Testis (tissue), 3 donors: ENCODE data around the gene EXOC3L4. TPM values are rescaled to one million over a fixed set of nuclear protein-coding genes. Genes with fewer than 3 reads are reported as not detected.

Experiments used
- DNase-seq: peaks from one replicate; pipeline ENCODE4 v3.0.0-alpha.2; 2019
- H3K27ac ChIP-seq, 2 donors: fragments of 200-600 bp; sonication (generic); one replicate each; pipeline ENCODE4 v1.5.1; 2019
- H3K27me3 ChIP-seq: fragments of 200-600 bp; sonication (generic); one replicate; pipeline ENCODE4 v1.5.1; 2019
- H3K36me3 ChIP-seq: fragments of 200-600 bp; sonication (generic); one replicate; pipeline ENCODE4 v1.5.1; 2017; ENCODE audit warnings: low read depth; ENCODE audit errors: missing control alignments
- H3K4me1 ChIP-seq: fragments of 200-600 bp; sonication (generic); one replicate; pipeline ENCODE4 v1.5.1; 2019
- H3K4me3 ChIP-seq, 2 donors: fragments of 200-600 bp; sonication (generic); one replicate each; pipeline ENCODE4 v1.5.1; 2017 to 2019
- H3K9me3 ChIP-seq: fragments of 200-600 bp; sonication (generic); one replicate; pipeline ENCODE4 v1.5.1; 2017
- POLR2A ChIP-seq: fragments of 450-650 bp; IDR thresholded peaks from one replicate; pipeline ENCODE4 v1.6.1; 2017; ENCODE audit warnings: antibody characterized with exemption, mild to moderate bottlenecking, moderate library complexity
- WGBS, 2 donors: methylation state at CpG; one replicate each; pipeline ENCODE4 v1.1.5; 2018; 5-methylcytosine and 5-hydroxymethylcytosine counted together
- intact Hi-C: fragments of 100-400 bp; cut with DNase I; formaldehyde crosslinking; loops from one replicate; pipeline ENCODE4 v1.15.1; 2023; ENCODE audit warnings: low total_unique reads
- polyA plus RNA-seq: library from polyadenylated mRNA; stranded (reverse); fragments of 350-450 nt; fragmentation: Illumina TruSeq; extraction: RNeasy Lipid Tissue Mini Kit (QIAGEN cat#74804); gene quantifications from one replicate; pipeline ENCODE4 v1.2.3, GENCODE V29; 2014; ENCODE audit warnings: low read depth, low replicate concordance; ENCODE audit not compliant: insufficient read depth
- total RNA-seq, 2 donors: library from RNA; depleted of rRNA; stranded (reverse); fragments of >200 nt; gene quantifications; one replicate each; pipeline ENCODE4 v1.2.3, GENCODE V29; 2016
- TF ChIP-seq, protein P1 (sequence below), 3 experiments: fragments of 450-650 bp in 2 of 3; fragments of 200-600 bp in 1 of 3; sonication (generic) in 1 of 3; IDR thresholded peaks; one replicate each; pipeline ENCODE4 v1.5.1; 2016 to 2019; ENCODE audit warnings: antibody characterized with exemption in 3 of 3, mild to moderate bottlenecking in 2 of 3, moderate library complexity in 1 of 3

EXOC3L4 gene
- total and polyA plus RNA-seq, 3 donors from 2014 or later = 1.0 to 2.4 (median 2.4) TPM

- Histone ChIP-seq H3K27me3 (no peaks in the 10 kb centered on the region), H3K36me3 (no peaks in the 10 kb centered on the region), H3K9me3 (no peaks in the 10 kb centered on the region), H3K4me1 (peaks cover 21% of the 10 kb centered on the region), H3K27ac (no peak overlapping the region), H3K4me3 (no peak overlapping the region)
- no peak for TF ChIP-seq POLR2A
- TF ChIP-seq, protein P1, sequence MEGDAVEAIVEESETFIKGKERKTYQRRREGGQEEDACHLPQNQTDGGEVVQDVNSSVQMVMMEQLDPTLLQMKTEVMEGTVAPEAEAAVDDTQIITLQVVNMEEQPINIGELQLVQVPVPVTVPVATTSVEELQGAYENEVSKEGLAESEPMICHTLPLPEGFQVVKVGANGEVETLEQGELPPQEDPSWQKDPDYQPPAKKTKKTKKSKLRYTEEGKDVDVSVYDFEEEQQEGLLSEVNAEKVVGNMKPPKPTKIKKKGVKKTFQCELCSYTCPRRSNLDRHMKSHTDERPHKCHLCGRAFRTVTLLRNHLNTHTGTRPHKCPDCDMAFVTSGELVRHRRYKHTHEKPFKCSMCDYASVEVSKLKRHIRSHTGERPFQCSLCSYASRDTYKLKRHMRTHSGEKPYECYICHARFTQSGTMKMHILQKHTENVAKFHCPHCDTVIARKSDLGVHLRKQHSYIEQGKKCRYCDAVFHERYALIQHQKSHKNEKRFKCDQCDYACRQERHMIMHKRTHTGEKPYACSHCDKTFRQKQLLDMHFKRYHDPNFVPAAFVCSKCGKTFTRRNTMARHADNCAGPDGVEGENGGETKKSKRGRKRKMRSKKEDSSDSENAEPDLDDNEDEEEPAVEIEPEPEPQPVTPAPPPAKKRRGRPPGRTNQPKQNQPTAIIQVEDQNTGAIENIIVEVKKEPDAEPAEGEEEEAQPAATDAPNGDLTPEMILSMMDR (IDR thresholded peaks at IDR 0.05) = no peak
- intact Hi-C loops = loop anchor here (10.0 kb wide), 2 partner anchors 80 to 190 kb away; no protein-coding TSS in a partner anchor
- 30 to 42% methylated on average over 5 to 18 of the region's 20 CpGs for WGBS, 2 donors
- no peak for DNase-seq
Measured at GRCh38 chr14:103104389-103104653, 9.8 kb downstream of the EXOC3L4 start.

DNA sequence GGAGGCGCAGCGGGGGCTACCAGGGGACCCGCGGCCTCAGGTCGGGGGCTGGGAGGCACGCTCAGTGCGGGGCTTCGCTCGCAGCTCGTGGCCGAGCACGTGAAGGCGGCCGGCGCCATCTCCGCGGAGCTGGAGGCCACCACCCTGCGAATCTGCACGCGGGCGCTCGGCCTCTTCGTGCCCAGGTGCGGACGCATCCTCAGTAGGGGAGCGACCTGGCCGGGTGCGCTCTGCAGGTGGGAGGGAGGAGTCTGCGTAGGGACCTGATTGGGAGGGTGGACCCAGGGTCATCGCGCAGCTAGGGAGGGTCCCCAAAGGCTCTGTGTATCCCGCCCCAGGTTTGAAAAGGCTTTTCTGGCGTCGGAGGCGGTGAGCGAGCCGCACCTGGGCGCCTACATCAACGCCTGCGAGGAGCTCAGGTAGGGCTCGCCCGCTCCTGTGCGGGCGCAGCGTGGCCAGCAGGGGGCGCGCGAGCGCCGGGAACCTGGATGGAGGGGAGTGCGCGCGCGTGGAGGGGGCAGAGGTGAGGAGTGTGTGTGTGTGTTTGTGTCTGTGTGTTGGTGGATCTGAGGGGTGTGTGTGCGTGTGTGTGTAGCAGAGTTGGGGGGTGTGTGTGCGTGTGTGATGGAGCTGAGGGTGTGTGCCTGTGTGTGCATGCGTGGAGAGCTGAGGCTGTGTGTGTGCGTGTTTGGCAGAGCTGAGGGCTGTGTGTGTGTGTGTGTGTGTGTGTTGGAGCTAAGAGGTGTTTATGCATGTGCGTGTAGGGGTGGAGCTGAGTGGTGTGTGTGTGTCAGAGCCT is 10.3 kb downstream of the EXOC3L4 start:
- Histone ChIP-seq H3K4me3 (no peak overlapping the region), H3K9me3 (no peaks in the 10 kb centered on the region), H3K27me3 (no peaks in the 10 kb centered on the region), H3K4me1 (peaks cover 18% of the 10 kb centered on the region), H3K36me3 (no peaks in the 10 kb centered on the region), H3K27ac (no peak overlapping the region)
- WGBS, 2 donors = 17 to 47% methylated on average over 13 to 54 of the region's 59 CpGs
- DNase-seq = peak; percentile 81
- intact Hi-C loops = loop anchor here (10.0 kb wide), 2 partner anchors 80 to 190 kb away; no protein-coding TSS in a partner anchor
- no peak for TF ChIP-seq POLR2A
- TF ChIP-seq, protein P1 (IDR thresholded peaks at IDR 0.05) = peak; percentile 96 to 98 (median 96)

DNA sequence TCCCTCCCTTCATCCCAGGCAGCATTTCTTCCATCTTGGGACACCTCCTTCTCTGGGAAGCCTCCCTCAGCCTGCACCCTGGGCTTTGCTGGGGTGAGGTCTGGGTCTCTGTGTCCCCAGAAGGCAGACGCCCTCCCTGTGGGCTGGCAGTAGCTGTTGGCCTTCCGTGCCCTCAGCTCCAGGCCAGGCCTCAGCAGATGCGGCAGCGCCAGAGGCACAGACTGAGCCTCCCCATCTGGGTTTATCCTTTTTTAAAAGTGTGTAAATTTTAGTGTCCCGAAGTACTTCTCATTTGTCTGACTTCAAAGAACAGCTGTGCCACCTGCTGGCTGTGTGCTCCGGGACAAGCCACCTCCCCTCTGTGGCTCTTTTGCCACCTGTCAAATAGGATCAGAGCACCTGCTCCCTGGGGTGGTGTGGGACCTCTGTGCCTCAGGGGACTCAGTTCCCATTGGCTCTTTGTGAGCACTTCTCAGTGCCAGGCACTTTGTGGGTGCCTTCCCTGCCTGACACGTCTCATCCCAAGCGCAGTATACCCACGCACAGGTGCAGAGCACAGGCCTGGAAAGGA is 11.1 kb downstream of the EXOC3L4 start:
- Histone ChIP-seq H3K9me3 (no peaks in the 10 kb centered on the region), H3K27ac (no peak overlapping the region), H3K4me3 (no peak overlapping the region), H3K36me3 (no peaks in the 10 kb centered on the region), H3K27me3 (no peaks in the 10 kb centered on the region), H3K4me1 (peaks cover 21% of the 10 kb centered on the region)
- WGBS, 2 donors = 74 to 76% methylated on average over 9 of the region's 9 CpGs
- intact Hi-C loops = loop anchor here (10.0 kb wide), 2 partner anchors 79 to 189 kb away; no protein-coding TSS in a partner anchor
- TF ChIP-seq, protein P1 (IDR thresholded peaks at IDR 0.05) = no peak
- TF ChIP-seq POLR2A = no peak
- DNase-seq = no peak

GRCh38 chr14:103107455-103107854 is 12.9 kb downstream of the EXOC3L4 start:
- DNase-seq = no peak
- intact Hi-C loops = loop anchor here (10.0 kb wide), 2 partner anchors 77 to 187 kb away; no protein-coding TSS in a partner anchor
- no peaks in the 10 kb centered on the region for H3K36me3 ChIP-seq
- H3K27me3 ChIP-seq = no peaks in the 10 kb centered on the region
- no peak overlapping the region for H3K27ac ChIP-seq
- H3K9me3 ChIP-seq = no peaks in the 10 kb centered on the region
- WGBS, 2 donors = 92% methylated on average over 14 to 23 of the region's 23 CpGs
- TF ChIP-seq POLR2A = no peak
- TF ChIP-seq, protein P1 (IDR thresholded peaks at IDR 0.05) = no peak
- no peak overlapping the region for H3K4me3 ChIP-seq
- peaks cover 27% of the 10 kb centered on the region for H3K4me1 ChIP-seq
